Liver (tissue), 9 donors: ENCODE results near the gene ZBTB26. TPM values are rescaled to one million over a fixed set of nuclear protein-coding genes. Genes with fewer than 3 reads are reported as not detected.
A peak's percentile ranks its signal among the peaks of the same experiment; 100 is the strongest.

ENCODE experiments used
- DNase-seq: peaks from one replicate; pipeline ENCODE4 v3.0.0-alpha.2; 2017; ENCODE audit warnings: low spot score
- H3K27ac ChIP-seq, 2 donors: one replicate each; pipeline ENCODE4 v1.7.0; 2013; ENCODE audit warnings: inconsistent platforms in 2 of 2, low read length in 2 of 2, control low read depth in 1 of 2, low read depth in 1 of 2, mild to moderate bottlenecking in 1 of 2
- H3K27me3 ChIP-seq, 4 donors: one replicate each; pipeline versions ENCODE4 v1.6.1 to v1.7.0; 2013; ENCODE audit warnings: low read length in 3 of 4, inconsistent platforms in 1 of 4, mild to moderate bottlenecking in 1 of 4, moderate library complexity in 1 of 4; ENCODE audit not compliant: control insufficient read depth in 4 of 4, insufficient read depth in 4 of 4
- H3K36me3 ChIP-seq, 4 donors: one replicate each; pipeline versions ENCODE4 v1.6.1 to v1.7.0; 2013; ENCODE audit warnings: low read length in 3 of 4, mild to moderate bottlenecking in 3 of 4, low read depth in 1 of 4, moderate library complexity in 1 of 4; ENCODE audit not compliant: control insufficient read depth in 4 of 4, insufficient read depth in 3 of 4
- H3K4me1 ChIP-seq, 4 donors: one replicate each; pipeline versions ENCODE4 v1.6.1 to v1.7.0; 2013; ENCODE audit warnings: low read length in 3 of 4, mild to moderate bottlenecking in 3 of 4, moderate library complexity in 1 of 4; ENCODE audit not compliant: control insufficient read depth in 4 of 4, insufficient read depth in 4 of 4
- H3K4me3 ChIP-seq, 3 donors: one replicate each; pipeline versions ENCODE4 v1.6.1 to v1.7.0; 2013; ENCODE audit warnings: low read length in 3 of 3, control low read depth in 1 of 3, low read depth in 1 of 3, mild to moderate bottlenecking in 1 of 3
- H3K9ac ChIP-seq, 2 donors: one replicate each; pipeline ENCODE4 v1.7.0; 2013; ENCODE audit warnings: low read length in 2 of 2, mild to moderate bottlenecking in 2 of 2, moderate library complexity in 2 of 2, control low read depth in 1 of 2, low read depth in 1 of 2
- H3K9me3 ChIP-seq, 4 donors: one replicate each; pipeline versions ENCODE4 v1.6.1 to v1.7.0; 2013; ENCODE audit warnings: low read length in 3 of 4; ENCODE audit not compliant: control insufficient read depth in 4 of 4
- ATF3 ChIP-seq: IDR thresholded peaks from 2 replicates; pipeline ENCODE4 v1.6.1; 2016; ENCODE audit warnings: antibody characterized with exemption
- CTCF ChIP-seq: fragments of 150-350 bp; IDR thresholded peaks from 2 replicates; pipeline ENCODE4 v1.5.1; 2017; ENCODE audit warnings: improper control_type of control experiment, low read depth, low read length; ENCODE audit not compliant: missing input control
- EGR1 ChIP-seq, 2 donors: IDR thresholded peaks; 2 replicates each; pipeline ENCODE4 v1.6.1; 2016 to 2018; ENCODE audit warnings: antibody characterized with exemption in 2 of 2, low read depth in 2 of 2
- FOXA1 ChIP-seq: IDR thresholded peaks from 2 replicates; pipeline ENCODE4 v1.6.1; 2016; ENCODE audit warnings: antibody characterized with exemption
- FOXA2 ChIP-seq: IDR thresholded peaks from 2 replicates; pipeline ENCODE4 v1.6.1; 2016; ENCODE audit warnings: antibody characterized with exemption
- GABPA ChIP-seq, 2 donors: IDR thresholded peaks in 1 of 2; conservative IDR thresholded peaks in 1 of 2; 2 replicates each; pipeline ENCODE4 v1.6.1; 2016; ENCODE audit warnings: antibody characterized with exemption in 2 of 2, mild to moderate bottlenecking in 1 of 2, moderate library complexity in 1 of 2
- HNF4A ChIP-seq, 2 donors: conservative IDR thresholded peaks; 2 replicates each; pipeline ENCODE4 v1.6.1; 2016; ENCODE audit warnings: antibody characterized with exemption in 2 of 2, mild to moderate bottlenecking in 2 of 2
- HNF4G ChIP-seq: IDR thresholded peaks from 2 replicates; pipeline ENCODE4 v1.6.1; 2016; ENCODE audit warnings: antibody characterized with exemption
- JUND ChIP-seq, 2 donors: IDR thresholded peaks; 2 replicates each; pipeline ENCODE4 v1.6.1; 2016; ENCODE audit warnings: antibody characterized with exemption in 2 of 2
- MAX ChIP-seq: IDR thresholded peaks from 2 replicates; pipeline ENCODE4 v1.6.1; 2016; ENCODE audit warnings: antibody characterized with exemption
- NR2F2 ChIP-seq: IDR thresholded peaks from 2 replicates; pipeline ENCODE4 v1.6.1; 2016; ENCODE audit warnings: antibody characterized with exemption
- RAD21 ChIP-seq, 2 donors: IDR thresholded peaks; 2 replicates each; pipeline ENCODE4 v1.6.1; 2016; ENCODE audit warnings: antibody characterized with exemption in 2 of 2, mild to moderate bottlenecking in 2 of 2
- REST ChIP-seq: IDR thresholded peaks from 2 replicates; pipeline ENCODE4 v1.6.1; 2016; ENCODE audit warnings: antibody characterized with exemption, mild to moderate bottlenecking
- RXRA ChIP-seq, 2 donors: IDR thresholded peaks; 2 replicates each; pipeline ENCODE4 v1.6.1; 2017 to 2018; ENCODE audit warnings: antibody characterized with exemption in 2 of 2, mild to moderate bottlenecking in 1 of 2
- SP1 ChIP-seq: IDR thresholded peaks from 2 replicates; pipeline ENCODE4 v1.6.1; 2018; ENCODE audit warnings: antibody characterized with exemption, mild to moderate bottlenecking
- TAF1 ChIP-seq: conservative IDR thresholded peaks from 2 replicates; pipeline ENCODE4 v1.6.1; 2016; ENCODE audit warnings: antibody characterized with exemption, mild to moderate bottlenecking
- YY1 ChIP-seq: IDR thresholded peaks from 2 replicates; pipeline ENCODE4 v1.6.1; 2016; ENCODE audit warnings: antibody characterized with exemption, mild to moderate bottlenecking
- ZBTB33 ChIP-seq: IDR thresholded peaks from 2 replicates; pipeline ENCODE4 v1.6.1; 2016; ENCODE audit warnings: antibody characterized with exemption
- WGBS: extraction: QIAGEN DNeasy Blood & Tissue Kit; methylation state at CpG from one replicate; pipeline ENCODE4 v1.1.7; 2013; 5-methylcytosine and 5-hydroxymethylcytosine counted together
- polyA plus RNA-seq, 2 donors: library from polyadenylated mRNA; stranded (reverse) in 1 of 2; unstranded in 1 of 2; fragments of 200-250 nt in 1 of 2; fragments of >200 nt in 1 of 2; fragmentation: Nextera tagmentation in 1 of 2; extraction: Ambion mirVana in 1 of 2; gene quantifications; one replicate each; pipeline versions ENCODE4 v1.2.1 to v1.2.3, GENCODE V29; 2013 to 2015
- total RNA-seq, 2 donors: library from RNA; depleted of rRNA; stranded (reverse); fragments of >200 nt; gene quantifications; one replicate each; pipeline ENCODE4 v1.2.3, GENCODE V29; 2014
- donor health status: healthy.
- donor health status: healthy.
- donor health status: healthy.
- donor health status: healthy.
- donor health status: healthy.

ZBTB26 gene
- total and polyA plus RNA-seq, 4 donors = 0.63 to 3.3 (median 1.3) TPM

- Histone ChIP-seq H3K4me3 (no peak overlapping the region), H3K36me3 (peaks cover 2 to 12% (median 7%) of the 10 kb centered on the region in 4 donors), H3K9ac (no peak overlapping the region), H3K9me3 (no peaks in the 10 kb centered on the region), H3K4me1 (peaks cover 0 to 21% (median 12%) of the 10 kb centered on the region in 4 donors), H3K27ac (no peak overlapping the region), H3K27me3 (no peaks in the 10 kb centered on the region)
- 70% methylated on average over 5 of the region's 5 CpGs for WGBS
- DNase-seq = peak; percentile 52
- TF ChIP-seq ZBTB33 (no peak), HNF4A (conservative IDR thresholded peaks at IDR 0.05) (peak in 1 of 2 donors; percentile 12)
Measured at GRCh38 chr9:122936464-122936863, 5.2 kb upstream of the ZBTB26 start.

- Histone ChIP-seq H3K9ac (peak overlapping the region; percentile 61), H3K9me3 (no peaks in the 10 kb centered on the region), H3K4me1 (peaks cover 0 to 29% (median 20%) of the 10 kb centered on the region in 4 donors), H3K27me3 (no peaks in the 10 kb centered on the region), H3K36me3 (no peaks in the 10 kb centered on the region), H3K4me3 (peak overlapping the region; percentile 84 to 97 (median 93)), H3K27ac (peak overlapping the region; percentile 46 to 61)
- 30% methylated on average over 10 of the region's 10 CpGs for WGBS
- no peak for TF ChIP-seq NR2F2
- TF ChIP-seq HNF4G = no peak
- no peak for TF ChIP-seq MAX
- TF ChIP-seq YY1 = no peak
- TF ChIP-seq RXRA (IDR thresholded peaks at IDR 0.05) = no peak
- no peak for TF ChIP-seq REST
- TF ChIP-seq JUND (IDR thresholded peaks at IDR 0.05) = no peak
- TF ChIP-seq ATF3 = no peak
- no peak for TF ChIP-seq ZBTB33
- no peak for TF ChIP-seq RAD21 (IDR thresholded peaks at IDR 0.05)
- no peak for TF ChIP-seq FOXA1
- no peak for TF ChIP-seq EGR1 (IDR thresholded peaks at IDR 0.05; ENCODE audit: low read depth in 2 of 2)
- TF ChIP-seq TAF1 = no peak
- no peak for TF ChIP-seq GABPA (IDR thresholded peaks at IDR 0.05 in 1 of 2, conservative IDR thresholded peaks at IDR 0.05 in 1 of 2)
- no peak for TF ChIP-seq FOXA2
- TF ChIP-seq CTCF = no peak
- TF ChIP-seq HNF4A (conservative IDR thresholded peaks at IDR 0.05) = no peak
- no peak for TF ChIP-seq SP1
- DNase-seq = no peak
Measured at GRCh38 chr9:122930541-122931225, 629 bp downstream of the ZBTB26 start.
